ENCODE data around the gene ZNF468. TPM values are rescaled to one million over a fixed set of nuclear protein-coding genes. Genes with fewer than 3 reads are reported as not detected.
A peak's percentile ranks its signal among the peaks of the same experiment; 100 is the strongest.

Gene ZNF468
- total RNA-seq, 4 donors from 2014 or later = 8.2 to 19.2 (median 14.0) TPM

GRCh38 chr19:52897138-52897935 lies 39.9 kb upstream of the ZNF468 start, which contains the start of gene ZNF320:
TSS of gene ZNF320 (minus strand) at chr19:52897635. CDS start at chr19:52890255, 7,380 bp downstream.
- WGBS, 2 donors = 0 to 3% methylated on average over 43 to 51 of the region's 56 CpGs
- TF ChIP-seq POLR2A (IDR thresholded peaks at IDR 0.05) = peak in 1 of 2 donors; percentile 52
- peak; percentile 45 to 85 for TF ChIP-seq EP300 (IDR thresholded peaks at IDR 0.05)
- TF ChIP-seq CTCF (IDR thresholded peaks at IDR 0.05) = no peak
- H3K4me3 ChIP-seq = peak within 1 kb of the TSS; percentile 64 to 91 (median 78)

GRCh38 chr19:52896431-52897137 lies 39.2 kb upstream of the ZNF468 start:
- peak overlapping the region; percentile 64 to 91 (median 78) for H3K4me3 ChIP-seq
- H3K36me3 ChIP-seq = peaks cover 0 to 37% (median 0%) of the 10 kb centered on the region in 3 donors
- no peaks in the 10 kb centered on the region for H3K9me3 ChIP-seq
- DNase-seq (ENCODE audit: low spot score in 2 of 2) = peak in 1 of 2 donors; percentile 9
- H3K27ac ChIP-seq = peak overlapping the region; percentile 83 to 93 (median 86)
- no peaks in the 10 kb centered on the region for H3K27me3 ChIP-seq
- TF ChIP-seq CTCF (IDR thresholded peaks at IDR 0.05) = no peak
- TF ChIP-seq POLR2A (IDR thresholded peaks at IDR 0.05) = no peak
- no peak for TF ChIP-seq EP300 (IDR thresholded peaks at IDR 0.05)
- peaks cover 0 to 20% (median 9%) of the 10 kb centered on the region in 4 donors for H3K4me1 ChIP-seq
- 44 to 47% methylated on average over 24 of the region's 24 CpGs for WGBS, 2 donors

More at GRCh38 chr19:52897138-52897935, 39.9 kb upstream of the ZNF468 start, which contains the start of gene ZNF320:
- peak within 1 kb of the TSS; percentile 83 to 93 (median 86) for H3K27ac ChIP-seq
- H3K9me3 ChIP-seq = no peaks in the 10 kb centered on the region
- H3K27me3 ChIP-seq = no peaks in the 10 kb centered on the region
- peaks cover 0 to 29% (median 0%) of the 10 kb centered on the region in 3 donors for H3K36me3 ChIP-seq
- peak; percentile 97 to 98 for DNase-seq (ENCODE audit: low spot score in 2 of 2)
- H3K4me1 ChIP-seq = peaks cover 0 to 20% (median 9%) of the 10 kb centered on the region in 4 donors

GRCh38 chr19:52891336-52891735 lies 33.9 kb upstream of the ZNF468 start:
- no peak for DNase-seq (ENCODE audit: low spot score in 2 of 2)
- H3K4me1 ChIP-seq = peaks cover 0 to 5% (median 3%) of the 10 kb centered on the region in 4 donors
- H3K9me3 ChIP-seq = no peaks in the 10 kb centered on the region
- WGBS, 2 donors = 45 to 68% methylated on average over 4 of the region's 4 CpGs
- no peak for TF ChIP-seq EP300 (IDR thresholded peaks at IDR 0.05)
- no peak for TF ChIP-seq POLR2A (IDR thresholded peaks at IDR 0.05)
- no peak for TF ChIP-seq CTCF (IDR thresholded peaks at IDR 0.05)
- H3K27ac ChIP-seq = no peak overlapping the region
- no peaks in the 10 kb centered on the region for H3K27me3 ChIP-seq
- no peak overlapping the region for H3K4me3 ChIP-seq
- H3K36me3 ChIP-seq = peaks cover 3 to 85% (median 8%) of the 10 kb centered on the region in 3 donors

- no peak for TF ChIP-seq EP300 (IDR thresholded peaks at IDR 0.05)
- TF ChIP-seq CTCF (IDR thresholded peaks at IDR 0.05) = no peak
- no peak for TF ChIP-seq POLR2A (IDR thresholded peaks at IDR 0.05)
- no peaks in the 10 kb centered on the region for H3K27me3 ChIP-seq
- H3K27ac ChIP-seq = no peak overlapping the region
- H3K36me3 ChIP-seq = peaks cover 3 to 91% (median 8%) of the 10 kb centered on the region in 3 donors
- 89 to 94% methylated on average over 4 of the region's 4 CpGs for WGBS, 2 donors
- H3K4me1 ChIP-seq = no peaks in the 10 kb centered on the region
- H3K4me3 ChIP-seq = no peak overlapping the region
- no peaks in the 10 kb centered on the region for H3K9me3 ChIP-seq
- DNase-seq (ENCODE audit: low spot score in 2 of 2) = no peak
Measured at GRCh38 chr19:52889931-52890330, 32.5 kb upstream of the ZNF468 start.
